ENCODE measurements around the gene HYAL3. TPM values are rescaled to one million over a fixed set of nuclear protein-coding genes. Genes with fewer than 3 reads are reported as not detected.

The HYAL3 gene
- total RNA-seq, 1 donor from 2014 or later, result not detected

GRCh38 chr3:50339485-50340146 lies 40.4 kb upstream of the HYAL3 start:
- Histone ChIP-seq H3K36me3 (no peaks in the 10 kb centered on the region), H3K27me3 (no peaks in the 10 kb centered on the region), H3K27ac (peak overlapping the region; percentile 99), H3K4me3 (peak overlapping the region; percentile 68 to 96), H3K9me3 (no peaks in the 10 kb centered on the region), H3K4me1 (peaks cover 20 to 56% of the 10 kb centered on the region in 2 donors)
- TF ChIP-seq CTCF (IDR thresholded peaks at IDR 0.05), result no peak
- intact Hi-C loops (cut with DNase I), result no loop called here
- no peak for DNase-seq (ENCODE audit: low spot score in 2 of 2)

GRCh38 chr3:50338965-50339364 lies 39.8 kb upstream of the HYAL3 start:
- DNase-seq (ENCODE audit: low spot score in 2 of 2), result no peak
- Histone ChIP-seq H3K36me3 (no peaks in the 10 kb centered on the region), H3K27me3 (no peaks in the 10 kb centered on the region), H3K4me3 (peak overlapping the region; percentile 14 to 96), H3K9me3 (no peaks in the 10 kb centered on the region), H3K27ac (peak overlapping the region; percentile 99), H3K4me1 (peaks cover 24 to 63% of the 10 kb centered on the region in 2 donors)
- intact Hi-C loops (cut with DNase I), result no loop called here
- TF ChIP-seq CTCF (IDR thresholded peaks at IDR 0.05), result no peak

DNA sequence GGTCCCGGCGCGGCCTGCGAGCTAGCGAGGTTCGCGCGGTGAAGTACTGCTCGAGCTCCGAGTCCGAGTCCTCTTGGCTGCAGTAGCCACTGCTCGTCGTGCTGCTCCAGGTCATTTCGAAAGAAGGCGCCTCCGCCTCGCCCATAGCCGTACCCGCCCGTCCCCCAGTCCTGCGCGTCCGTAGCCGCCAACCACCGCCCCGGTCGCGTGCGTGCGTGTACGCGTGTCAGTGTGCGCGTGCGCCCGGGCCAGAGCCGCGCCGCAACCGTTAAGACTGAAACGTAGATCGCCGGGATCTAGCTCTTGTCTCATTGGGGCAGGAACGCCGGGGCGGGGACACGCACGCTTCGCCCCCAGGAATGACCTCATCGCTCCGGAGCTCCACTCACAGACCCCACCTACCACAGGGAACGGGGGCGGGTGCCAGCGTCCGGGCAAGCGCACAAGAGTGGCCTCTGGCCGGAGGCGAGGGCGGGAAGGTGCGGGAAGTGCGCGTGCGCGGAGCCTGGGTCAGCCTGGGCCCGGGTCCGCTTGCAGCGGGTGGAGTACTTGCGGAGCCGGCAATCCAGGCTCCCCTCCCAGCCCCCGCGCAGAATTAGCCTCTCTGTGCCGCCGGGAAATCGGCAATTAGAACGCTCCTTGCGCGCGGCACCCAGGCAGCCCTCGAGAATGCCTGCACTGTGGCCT lies 38.1 kb upstream of the HYAL3 start:
- Histone ChIP-seq H3K4me3 (peak overlapping the region; percentile 72 to 96), H3K36me3 (peaks cover 0 to 2% of the 10 kb centered on the region in 2 donors), H3K9me3 (no peaks in the 10 kb centered on the region), H3K4me1 (peaks cover 25 to 70% of the 10 kb centered on the region in 2 donors), H3K27ac (peak overlapping the region; percentile 99), H3K27me3 (no peaks in the 10 kb centered on the region)
- no peak for TF ChIP-seq CTCF (IDR thresholded peaks at IDR 0.05)
- intact Hi-C loops (cut with DNase I), result loop anchor here (1.0 kb wide), 1 partner anchor 22 kb away; the partner anchor contains the start of gene TMEM115
- peak; percentile 99 to 100 for DNase-seq (ENCODE audit: low spot score in 2 of 2)

GRCh38 chr3:50336452-50337174 lies 37.4 kb upstream of the HYAL3 start:
- no peak for TF ChIP-seq CTCF (IDR thresholded peaks at IDR 0.05)
- peaks cover 25 to 70% of the 10 kb centered on the region in 2 donors for H3K4me1 ChIP-seq

GRCh38 chr3:50334339-50335075 lies 35.3 kb upstream of the HYAL3 start:
- Histone ChIP-seq H3K36me3 (peaks cover 26 to 30% of the 10 kb centered on the region in 2 donors), H3K4me3 (peak overlapping the region; percentile 0 to 96), H3K27me3 (no peaks in the 10 kb centered on the region), H3K27ac (peak overlapping the region; percentile 99), H3K9me3 (no peaks in the 10 kb centered on the region), H3K4me1 (peaks cover 17 to 51% of the 10 kb centered on the region in 2 donors)
- DNase-seq (ENCODE audit: low spot score in 2 of 2), result no peak
- no peak for TF ChIP-seq CTCF (IDR thresholded peaks at IDR 0.05)
- intact Hi-C loops (cut with DNase I), result no loop called here

More at GRCh38 chr3:50336452-50337174, 37.4 kb upstream of the HYAL3 start:
- H3K4me3 ChIP-seq, result peak overlapping the region; percentile 72 to 96
- intact Hi-C loops (cut with DNase I), result loop anchor here (1.0 kb wide), 1 partner anchor 23 kb away; the partner anchor contains the start of gene TMEM115
- peaks cover 5 to 9% of the 10 kb centered on the region in 2 donors for H3K36me3 ChIP-seq
- H3K27me3 ChIP-seq, result no peaks in the 10 kb centered on the region
- DNase-seq (ENCODE audit: low spot score in 2 of 2), result no peak
- H3K9me3 ChIP-seq, result no peaks in the 10 kb centered on the region
- H3K27ac ChIP-seq, result peak overlapping the region; percentile 99
